Keratinocyte (primary cell): ENCODE data around the gene PDGFRA. TPM values are rescaled to one million over a fixed set of nuclear protein-coding genes. Genes with fewer than 3 reads are reported as not detected.

ENCODE experiments used
- DNase-seq: peaks from one replicate; pipeline ENCODE4 v3.0.0-alpha.2; 2011; ENCODE audit warnings: low read depth, missing footprints, low spot score
- FAIRE-seq: peaks from 2 replicates; lab custom pipeline; 2011; peaks lifted over from hg19 to GRCh38; lab: Jason Lieb, UNC
- H2AFZ ChIP-seq: 2 replicates; pipeline ENCODE4 v1.6.0; 2012; ENCODE audit warnings: low read length, control low read depth, inconsistent platforms; ENCODE audit not compliant: control insufficient read depth
- H3K27ac ChIP-seq: 2 replicates; pipeline ENCODE4 v1.5.1; 2011; ENCODE audit warnings: low read length; ENCODE audit not compliant: control insufficient read depth, insufficient read depth
- H3K27me3 ChIP-seq: 3 replicates; pipeline ENCODE4 v1.6.0; 2011; ENCODE audit warnings: low read length; ENCODE audit not compliant: control insufficient read depth, insufficient read depth; ENCODE audit errors: extremely low read depth
- H3K36me3 ChIP-seq, 2 experiments: 2 replicates in 1 of 2; 3 replicates in 1 of 2; pipeline ENCODE4 v1.5.1; 2011; ENCODE audit warnings: low read length in 2 of 2, mild to moderate bottlenecking in 1 of 2; ENCODE audit not compliant: control insufficient read depth in 2 of 2, insufficient read depth in 2 of 2; ENCODE audit errors: extremely low read depth in 1 of 2
- H3K4me1 ChIP-seq: 3 replicates; pipeline ENCODE4 v1.5.1; 2011; ENCODE audit warnings: low read length; ENCODE audit not compliant: control insufficient read depth, insufficient read depth; ENCODE audit errors: extremely low read depth
- H3K4me2 ChIP-seq: 3 replicates; pipeline ENCODE4 v1.6.0; 2011; ENCODE audit warnings: low read depth, low read length; ENCODE audit not compliant: control insufficient read depth, insufficient read depth; ENCODE audit errors: extremely low read depth
- H3K4me3 ChIP-seq, 3 experiments: fragments of 200-600 bp in 1 of 3; sonication (generic) in 1 of 3; 2 replicates in 2 of 3; 3 replicates in 1 of 3; pipeline ENCODE4 v1.5.1; 2011 to 2016; ENCODE audit warnings: low read length in 3 of 3, mild to moderate bottlenecking in 3 of 3, control low read depth in 2 of 3, inconsistent platforms in 1 of 3, low read depth in 1 of 3, mixed read lengths in 1 of 3, mixed run types in 1 of 3, moderate library complexity in 1 of 3; ENCODE audit not compliant: control insufficient read depth in 2 of 3, insufficient read depth in 2 of 3; ENCODE audit errors: extremely low read depth in 1 of 3
- H3K79me2 ChIP-seq: 2 replicates; pipeline ENCODE4 v1.6.0; 2012; ENCODE audit warnings: low read length; ENCODE audit not compliant: control insufficient read depth, insufficient read depth
- H3K9ac ChIP-seq: 3 replicates; pipeline ENCODE4 v1.6.0; 2011; ENCODE audit warnings: low read length; ENCODE audit not compliant: control insufficient read depth, insufficient read depth; ENCODE audit errors: extremely low read depth
- H3K9me1 ChIP-seq: 3 replicates; pipeline ENCODE4 v1.6.0; 2011; ENCODE audit warnings: low read length; ENCODE audit not compliant: control insufficient read depth, insufficient read depth; ENCODE audit errors: extremely low read depth
- H3K9me3 ChIP-seq: 2 replicates; pipeline ENCODE4 v1.5.1; 2012; ENCODE audit warnings: low read depth, low read length; ENCODE audit not compliant: control insufficient read depth
- H4K20me1 ChIP-seq: 3 replicates; pipeline ENCODE4 v1.6.0; 2011; ENCODE audit warnings: low read length; ENCODE audit not compliant: control insufficient read depth, insufficient read depth; ENCODE audit errors: extremely low read depth
- CTCF ChIP-seq, 3 experiments: IDR thresholded peaks in 1 of 3; conservative IDR thresholded peaks in 1 of 3; optimal IDR thresholded peaks in 1 of 3; 2 replicates in 2 of 3; 3 replicates in 1 of 3; pipeline versions ENCODE3 to v1.5.1; 2011; ENCODE audit warnings: low read length in 3 of 3, mild to moderate bottlenecking in 3 of 3, moderate library complexity in 2 of 3, control low read depth in 1 of 3, inconsistent platforms in 1 of 3; ENCODE audit not compliant: insufficient read depth in 2 of 3; ENCODE audit errors: extremely low read depth in 1 of 3
- EZH2 ChIP-seq: IDR thresholded peaks from one replicate; pipeline ENCODE4 v1.6.1; 2012; ENCODE audit warnings: inconsistent platforms, mild to moderate bottlenecking, low read length, moderate library complexity
- dilution Hi-C: fragments of 300-500 bp; cut with MboI; formaldehyde crosslinking; loops from one replicate; pipeline ENCODE4 v1.7.0; 2020; ENCODE audit warnings: low sequenced_read_pairs; ENCODE audit not compliant: extremely low pct_ligation_motif_present
- polyA plus RNA-seq, 5 experiments: library from polyadenylated mRNA; depleted of rRNA in 3 of 5; stranded (reverse) in 3 of 5; stranded (forward) in 1 of 5; unstranded in 1 of 5; fragments of >200 nt; gene quantifications; 1 replicate in 1 of 5; 2 replicates in 3 of 5; 3 replicates in 1 of 5; pipeline versions ENCODE4 v1.2.1 to v1.2.3, GENCODE V29; 2011 to 2012; ENCODE audit warnings: missing spikeins in 2 of 5, low read depth in 1 of 5, low replicate concordance in 1 of 5

Gene PDGFRA
- polyA plus RNA-seq, 1 donor (not counting 4 experiments of a cell fraction or from before 2014, with no cell fraction given) = 0.22 TPM

DNA sequence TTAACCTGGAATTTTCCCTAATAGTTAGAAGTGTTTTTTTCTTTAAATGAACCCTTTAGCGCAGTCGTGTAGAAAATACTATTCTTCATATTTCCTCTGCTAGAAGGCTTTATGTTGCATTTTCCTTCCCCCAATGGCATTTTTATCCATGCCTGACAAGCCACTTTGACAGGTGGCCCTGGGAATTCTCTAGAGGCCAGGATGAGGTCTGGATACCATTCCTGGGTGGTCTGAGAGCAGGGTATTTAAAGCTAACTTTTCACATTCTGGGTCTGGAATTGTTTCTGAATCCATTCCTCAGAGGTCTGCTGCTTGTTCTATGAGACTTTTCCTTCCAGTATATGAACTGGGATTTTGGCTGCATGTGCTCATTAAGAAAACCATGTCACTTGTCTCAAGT lies 31.2 kb upstream of the PDGFRA start:
- no peaks in the 10 kb centered on the region for H3K9me3 ChIP-seq
- H3K36me3 ChIP-seq = no peaks in the 10 kb centered on the region
- H3K4me1 ChIP-seq = no peaks in the 10 kb centered on the region
- dilution Hi-C loops = no loop called here
- H3K9ac ChIP-seq = no peak overlapping the region
- DNase-seq (no peak), FAIRE-seq (no peak)
- no peak overlapping the region for H3K27ac ChIP-seq
- no peak overlapping the region for H3K4me3 ChIP-seq
- no peaks in the 10 kb centered on the region for H3K27me3 ChIP-seq
- no peaks in the 10 kb centered on the region for H3K79me2 ChIP-seq
- no peak overlapping the region for H2AFZ ChIP-seq
- no peak for TF ChIP-seq EZH2
- no peak for TF ChIP-seq CTCF (optimal IDR thresholded peaks at IDR 0.05 in 1 of 3, IDR thresholded peaks at IDR 0.05 in 1 of 3, conservative IDR thresholded peaks at IDR 0.05 in 1 of 3; ENCODE audit: extremely low read depth in 1 of 3, insufficient read depth in 2 of 3, low read length in 3 of 3)
- no peaks in the 10 kb centered on the region for H4K20me1 ChIP-seq
- no peak overlapping the region for H3K4me2 ChIP-seq
- H3K9me1 ChIP-seq = no peaks in the 10 kb centered on the region

DNA sequence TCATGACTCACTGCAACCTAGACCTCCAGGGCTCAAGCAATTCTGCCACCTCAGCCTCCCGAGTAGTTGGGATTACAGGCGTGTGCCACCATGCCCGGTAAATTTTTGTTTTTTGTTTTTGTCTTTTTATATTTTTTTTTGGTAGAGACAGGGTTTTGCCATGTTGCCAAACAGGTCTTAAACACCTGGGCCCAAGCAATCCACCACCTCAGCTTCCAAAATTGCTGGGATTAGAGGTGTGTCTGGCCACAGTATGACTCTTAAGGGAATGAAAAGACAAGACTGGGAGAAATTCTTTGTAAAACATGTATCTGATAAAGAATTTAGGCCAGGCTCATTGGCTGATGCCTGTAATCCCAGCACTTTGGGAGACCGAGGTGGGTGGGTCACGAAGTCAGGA lies 29.2 kb upstream of the PDGFRA start:
- H4K20me1 ChIP-seq = no peaks in the 10 kb centered on the region
- no peak overlapping the region for H2AFZ ChIP-seq
- no peaks in the 10 kb centered on the region for H3K9me3 ChIP-seq
- no peak overlapping the region for H3K9ac ChIP-seq
- H3K4me1 ChIP-seq = no peaks in the 10 kb centered on the region
- no peaks in the 10 kb centered on the region for H3K79me2 ChIP-seq
- FAIRE-seq (no peak), DNase-seq (no peak)
- H3K9me1 ChIP-seq = no peaks in the 10 kb centered on the region
- no peak overlapping the region for H3K27ac ChIP-seq
- no peaks in the 10 kb centered on the region for H3K36me3 ChIP-seq
- no peak overlapping the region for H3K4me2 ChIP-seq
- TF ChIP-seq EZH2 (no peak), CTCF (optimal IDR thresholded peaks at IDR 0.05 in 1 of 3, IDR thresholded peaks at IDR 0.05 in 1 of 3, conservative IDR thresholded peaks at IDR 0.05 in 1 of 3; ENCODE audit: extremely low read depth in 1 of 3, insufficient read depth in 2 of 3, low read length in 3 of 3) (no peak)
- dilution Hi-C loops = loop anchor here (25.0 kb wide), 1 partner anchor 263 kb away; no protein-coding TSS in a partner anchor
- H3K27me3 ChIP-seq = no peaks in the 10 kb centered on the region
- no peak overlapping the region for H3K4me3 ChIP-seq
